ENCODE results near the gene GALNT9.
"Not testable (repeated sequence)": the region's sequence is repeated elsewhere in the genome, so short reads cannot be mapped to it uniquely, and the experiment has no call there.

Gene GALNT9

DNA sequence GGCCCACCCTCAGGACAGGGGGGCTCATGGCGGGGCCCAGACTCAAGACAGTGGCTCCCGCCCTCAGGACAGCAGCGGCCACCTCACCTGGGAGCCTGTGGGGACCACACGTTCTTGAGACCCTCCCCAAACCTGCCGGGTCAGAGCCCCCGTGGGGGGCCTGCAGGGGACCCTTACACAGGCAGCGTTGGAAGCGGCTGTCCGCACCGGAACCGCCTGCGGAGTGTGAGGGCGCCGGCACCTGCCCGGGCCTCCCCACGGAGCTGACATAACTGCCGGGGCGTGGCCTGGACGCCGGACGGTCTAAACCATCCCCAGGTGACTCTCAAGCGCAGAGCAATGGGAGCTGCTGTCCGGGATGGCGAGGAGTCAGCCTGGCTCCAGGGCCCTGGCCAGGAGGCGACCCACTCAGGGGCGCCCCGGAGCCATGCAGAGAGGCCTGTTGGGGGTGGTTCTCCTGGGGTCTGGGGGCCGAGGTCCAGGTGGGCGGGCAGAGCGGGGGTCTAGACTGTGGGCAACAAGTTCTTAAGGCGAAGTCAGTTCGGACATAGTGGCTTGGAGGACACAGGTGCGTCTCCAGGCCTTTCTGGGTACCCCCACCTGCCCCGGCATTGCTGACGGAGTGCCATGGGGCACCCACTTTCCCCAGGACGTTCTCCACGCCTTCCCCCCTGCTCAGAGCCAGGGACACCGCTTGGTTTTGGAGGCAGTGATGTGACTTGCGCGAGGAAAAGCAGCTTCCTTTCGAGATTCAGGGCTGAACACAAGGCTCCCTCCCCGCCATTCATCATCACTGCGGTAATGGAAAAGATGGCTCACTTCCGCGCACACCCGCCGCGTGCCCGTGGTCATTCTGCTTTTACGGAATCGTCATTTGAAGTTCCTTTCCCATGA, 23.2 kb downstream of the GALNT9 start:
- Histone ChIP-seq H3K36me3 (replicated peaks; ENCODE audit: low read depth, low read length) (no peaks in the 10 kb centered on the region), H3K27ac (ENCODE audit: low read length) (no peak overlapping the region), H4K20me1 (ENCODE audit: insufficient read depth, low read length) (no peaks in the 10 kb centered on the region), H3K9me3 (ENCODE audit: insufficient read depth, low read length) (no peaks in the 10 kb centered on the region), H3K4me1 (ENCODE audit: low read length) (no peaks in the 10 kb centered on the region), H2AFZ (ENCODE audit: low read depth, low read length) (no peak overlapping the region), H3K4me2 (ENCODE audit: low read length) (no peak overlapping the region), H3K4me3 (ENCODE audit: low read length) (no peak overlapping the region), H3K9ac (ENCODE audit: low read length) (no peak overlapping the region), H3K79me2 (ENCODE audit: low read length) (no peaks in the 10 kb centered on the region), H3K27me3 (ENCODE audit: low read depth, low read length) (no peaks in the 10 kb centered on the region)
- no peak for TF ChIP-seq EZH2phosphoT487 (IDR thresholded peaks at IDR 0.05; ENCODE audit: low read depth)
- TF ChIP-seq, protein P1, sequence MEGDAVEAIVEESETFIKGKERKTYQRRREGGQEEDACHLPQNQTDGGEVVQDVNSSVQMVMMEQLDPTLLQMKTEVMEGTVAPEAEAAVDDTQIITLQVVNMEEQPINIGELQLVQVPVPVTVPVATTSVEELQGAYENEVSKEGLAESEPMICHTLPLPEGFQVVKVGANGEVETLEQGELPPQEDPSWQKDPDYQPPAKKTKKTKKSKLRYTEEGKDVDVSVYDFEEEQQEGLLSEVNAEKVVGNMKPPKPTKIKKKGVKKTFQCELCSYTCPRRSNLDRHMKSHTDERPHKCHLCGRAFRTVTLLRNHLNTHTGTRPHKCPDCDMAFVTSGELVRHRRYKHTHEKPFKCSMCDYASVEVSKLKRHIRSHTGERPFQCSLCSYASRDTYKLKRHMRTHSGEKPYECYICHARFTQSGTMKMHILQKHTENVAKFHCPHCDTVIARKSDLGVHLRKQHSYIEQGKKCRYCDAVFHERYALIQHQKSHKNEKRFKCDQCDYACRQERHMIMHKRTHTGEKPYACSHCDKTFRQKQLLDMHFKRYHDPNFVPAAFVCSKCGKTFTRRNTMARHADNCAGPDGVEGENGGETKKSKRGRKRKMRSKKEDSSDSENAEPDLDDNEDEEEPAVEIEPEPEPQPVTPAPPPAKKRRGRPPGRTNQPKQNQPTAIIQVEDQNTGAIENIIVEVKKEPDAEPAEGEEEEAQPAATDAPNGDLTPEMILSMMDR (IDR thresholded peaks at IDR 0.05; ENCODE audit: low read depth, low read length) = no peak

DNA sequence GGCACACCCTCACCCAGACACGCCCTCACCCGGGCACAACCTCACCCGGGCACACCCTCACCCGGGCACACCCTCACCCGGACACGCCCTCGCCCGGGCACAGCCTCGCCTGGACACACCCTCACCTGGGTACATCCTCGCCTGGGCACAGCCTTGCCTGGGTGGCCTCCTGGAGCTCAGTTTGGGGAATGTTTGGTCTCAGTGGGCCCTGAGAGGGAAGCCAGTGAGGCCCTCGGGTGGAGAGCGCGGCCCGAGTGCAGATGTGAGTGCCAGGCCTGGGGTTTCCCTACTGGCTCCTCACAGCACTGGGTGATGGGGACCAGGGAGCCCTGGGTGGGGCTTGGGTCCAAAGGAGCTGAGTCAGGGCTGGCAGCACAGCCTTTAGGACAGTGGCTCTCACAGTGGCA, 23.8 kb downstream of the GALNT9 start:
- no peaks in the 10 kb centered on the region for H3K4me1 ChIP-seq (ENCODE audit: low read length)
- no peak overlapping the region for H3K27ac ChIP-seq (ENCODE audit: low read length)

DNA sequence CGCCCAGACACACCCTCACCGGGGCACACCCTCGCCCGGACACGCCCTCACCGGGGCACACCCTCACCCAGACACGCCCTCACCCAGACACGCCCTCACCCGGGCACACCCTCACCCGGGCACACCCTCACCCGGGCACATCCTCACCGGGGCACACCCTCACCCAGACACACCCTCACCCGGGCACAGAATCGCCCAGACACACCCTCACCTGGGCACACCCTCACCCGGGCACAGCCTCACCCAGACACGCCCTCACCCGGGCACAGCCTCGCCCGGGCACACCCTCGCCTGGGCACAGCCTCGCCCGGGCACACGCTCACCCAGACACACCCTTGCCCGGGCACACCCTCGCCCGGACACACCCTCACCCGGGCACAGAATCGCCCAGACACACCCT, 24.5 kb downstream of the GALNT9 start:
- not testable (repeated sequence) for H4K20me1 ChIP-seq (ENCODE audit: insufficient read depth, low read length); H3K36me3 ChIP-seq (replicated peaks; ENCODE audit: low read depth, low read length); H3K27ac ChIP-seq (ENCODE audit: low read length); H3K4me3 ChIP-seq (ENCODE audit: low read length); H2AFZ ChIP-seq (ENCODE audit: low read depth, low read length); H3K27me3 ChIP-seq (ENCODE audit: low read depth, low read length); H3K9me3 ChIP-seq (ENCODE audit: insufficient read depth, low read length); H3K9ac ChIP-seq (ENCODE audit: low read length); H3K4me2 ChIP-seq (ENCODE audit: low read length); H3K79me2 ChIP-seq (ENCODE audit: low read length); H3K4me1 ChIP-seq (ENCODE audit: low read length)

More for the DNA sequence above, 23.8 kb downstream of the GALNT9 start:
- no peak overlapping the region for H3K4me3 ChIP-seq (ENCODE audit: low read length)
- H2AFZ ChIP-seq (ENCODE audit: low read depth, low read length) = no peak overlapping the region
- H3K36me3 ChIP-seq (replicated peaks; ENCODE audit: low read depth, low read length) = no peaks in the 10 kb centered on the region
- no peaks in the 10 kb centered on the region for H3K9me3 ChIP-seq (ENCODE audit: insufficient read depth, low read length)
- no peaks in the 10 kb centered on the region for H3K27me3 ChIP-seq (ENCODE audit: low read depth, low read length)
- H3K4me2 ChIP-seq (ENCODE audit: low read length) = no peak overlapping the region
- TF ChIP-seq, protein P1 (IDR thresholded peaks at IDR 0.05; ENCODE audit: low read depth, low read length) = no peak
- no peak for TF ChIP-seq EZH2phosphoT487 (IDR thresholded peaks at IDR 0.05; ENCODE audit: low read depth)
- no peaks in the 10 kb centered on the region for H4K20me1 ChIP-seq (ENCODE audit: insufficient read depth, low read length)
- H3K9ac ChIP-seq (ENCODE audit: low read length) = no peak overlapping the region
- H3K79me2 ChIP-seq (ENCODE audit: low read length) = no peaks in the 10 kb centered on the region

DNA sequence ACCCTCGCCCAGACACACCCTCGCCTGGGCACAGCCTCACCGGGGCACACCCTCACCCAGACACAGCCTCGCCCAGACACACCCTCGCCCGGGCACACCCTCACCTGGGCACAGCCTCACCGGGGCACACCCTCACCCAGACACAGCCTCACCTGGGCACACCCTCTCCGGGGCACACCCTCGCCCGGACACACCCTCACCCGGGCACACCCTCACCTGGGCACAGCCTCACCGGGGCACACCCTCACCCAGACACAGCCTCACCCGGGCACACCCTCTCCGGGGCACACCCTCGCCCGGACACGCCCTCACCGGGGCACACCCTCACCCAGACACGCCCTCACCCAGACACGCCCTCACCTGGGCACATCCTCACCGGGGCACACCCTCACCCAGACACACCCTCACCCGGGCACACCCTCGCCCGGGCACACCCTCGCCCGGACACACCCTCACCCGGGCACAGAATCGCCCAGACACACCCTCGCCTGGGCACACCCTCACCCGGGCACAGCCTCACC, 25.5 kb downstream of the GALNT9 start:
- H3K4me2 ChIP-seq (ENCODE audit: low read length); H3K4me3 ChIP-seq (ENCODE audit: low read length); H3K4me1 ChIP-seq (ENCODE audit: low read length); H2AFZ ChIP-seq (ENCODE audit: low read depth, low read length); H3K27me3 ChIP-seq (ENCODE audit: low read depth, low read length); H3K79me2 ChIP-seq (ENCODE audit: low read length); H3K27ac ChIP-seq (ENCODE audit: low read length); H3K9me3 ChIP-seq (ENCODE audit: insufficient read depth, low read length); H3K9ac ChIP-seq (ENCODE audit: low read length); H3K36me3 ChIP-seq (replicated peaks; ENCODE audit: low read depth, low read length); H4K20me1 ChIP-seq (ENCODE audit: insufficient read depth, low read length): not testable (repeated sequence)

Measured in OCI-LY3 (cell line).